Dendritic cell treated with granulocyte-macrophage colony-stimulating factor and Interleukin-4, amounts not matched to agents 40 ng/mL and 50 ng/mL, for 4 days (primary cell): ENCODE measurements around the gene LATS2.

ENCODE experiments used
- H3K27ac Mint-ChIP-seq: one replicate; pipeline ENCODE4 v1.8.0; 2022; ENCODE audit warnings: mild to moderate bottlenecking, mixed read lengths
- H3K27me3 Mint-ChIP-seq: one replicate; pipeline ENCODE4 v1.8.0; 2022; ENCODE audit warnings: mild to moderate bottlenecking, mixed read lengths
- H3K36me3 Mint-ChIP-seq: one replicate; pipeline ENCODE4 v1.8.0; 2022; ENCODE audit warnings: low read depth, mixed read lengths
- H3K4me1 Mint-ChIP-seq: one replicate; pipeline ENCODE4 v1.8.0; 2022; ENCODE audit warnings: low read depth, mixed read lengths
- H3K4me3 Mint-ChIP-seq: one replicate; pipeline ENCODE4 v1.8.0; 2022; ENCODE audit warnings: mild to moderate bottlenecking, moderate library complexity, mixed read lengths
- H3K9me3 Mint-ChIP-seq: one replicate; pipeline ENCODE4 v1.8.0; 2022; ENCODE audit warnings: mixed read lengths
- intact Hi-C: fragments of 100-400 bp; cut with micrococcal nuclease; formaldehyde crosslinking; loops from one replicate; pipeline ENCODE4 v1.15.0; 2022

The LATS2 gene

DNA sequence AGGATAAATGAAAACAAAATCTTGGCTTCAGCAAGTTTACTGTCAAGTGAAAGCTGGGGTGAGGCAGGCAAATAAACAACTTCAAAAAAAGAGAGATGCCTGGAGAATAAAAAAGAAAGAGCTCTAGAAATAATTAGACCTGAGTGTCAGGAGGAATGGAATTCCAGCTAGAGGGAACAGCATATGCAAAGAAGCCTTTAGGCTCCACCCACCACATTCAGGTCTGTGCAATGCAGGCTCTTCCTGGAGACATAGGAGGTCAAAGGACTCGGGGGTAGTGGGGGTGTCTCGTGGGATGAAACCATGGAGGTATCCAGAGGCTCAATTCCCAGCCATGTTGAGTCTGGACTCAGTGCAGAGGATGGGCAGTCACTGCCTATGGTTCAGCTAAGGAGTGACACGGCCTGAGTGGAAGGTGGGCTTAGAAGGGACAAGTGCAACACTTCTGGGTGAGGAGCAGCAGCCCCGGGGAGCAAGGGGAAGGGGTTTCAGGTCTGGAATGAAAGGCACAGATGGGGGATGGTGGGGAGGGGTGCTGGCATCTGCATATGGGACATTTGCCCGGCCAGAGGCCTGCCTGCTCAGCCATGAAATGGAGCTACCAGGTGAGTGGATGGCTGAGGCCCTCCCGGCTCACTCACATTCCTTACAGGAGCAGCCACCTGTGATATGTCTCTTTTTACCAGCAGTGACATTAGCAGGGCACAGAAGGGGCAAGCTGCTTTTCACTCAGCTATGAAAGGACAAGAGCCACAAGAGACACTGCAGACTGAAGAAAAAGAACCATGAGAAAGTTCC is 12.3 kb downstream of the LATS2 start:
- peaks cover 81% of the 10 kb centered on the region for H3K4me1 Mint-ChIP-seq
- peaks cover 57% of the 10 kb centered on the region for H3K36me3 Mint-ChIP-seq
- peak overlapping the region; percentile 40 for H3K27ac Mint-ChIP-seq
- no peaks in the 10 kb centered on the region for H3K27me3 Mint-ChIP-seq
- no peaks in the 10 kb centered on the region for H3K9me3 Mint-ChIP-seq
- H3K4me3 Mint-ChIP-seq, result no peak overlapping the region
- intact Hi-C loops, result no loop called here

DNA sequence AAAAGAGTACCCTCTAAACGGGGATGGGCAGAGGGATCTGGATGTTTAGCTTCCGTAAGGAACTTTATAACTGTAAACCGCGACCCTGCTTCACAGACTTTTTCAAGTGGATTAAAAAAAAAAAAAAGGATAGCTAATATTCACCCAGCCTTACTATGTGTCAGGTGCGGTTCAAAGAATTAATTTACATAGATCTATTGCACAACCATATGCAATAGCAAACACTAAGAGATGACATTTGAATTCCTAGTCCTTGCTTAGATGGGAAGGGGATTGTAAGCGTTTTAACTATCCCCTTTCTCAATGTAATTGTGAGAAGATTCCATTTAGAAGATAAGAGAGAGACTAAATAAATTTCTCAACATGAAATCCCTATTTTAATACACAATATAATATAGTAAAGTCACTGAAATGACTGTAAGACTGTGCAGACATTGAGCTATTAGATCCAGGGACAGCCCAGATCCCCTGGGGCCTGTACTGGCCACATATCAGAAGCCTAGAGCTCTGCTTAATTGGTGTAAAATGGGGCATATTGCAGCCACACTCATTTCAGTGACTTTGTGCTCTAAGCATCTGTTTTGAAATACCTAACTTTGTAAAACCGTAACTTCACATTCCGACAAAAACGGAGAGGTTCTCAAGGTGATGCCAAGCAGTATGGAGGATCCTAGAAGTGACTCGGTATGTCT is 13.6 kb downstream of the LATS2 start:
- no peak overlapping the region for H3K4me3 Mint-ChIP-seq
- H3K27ac Mint-ChIP-seq, result no peak overlapping the region
- no peaks in the 10 kb centered on the region for H3K27me3 Mint-ChIP-seq
- no peaks in the 10 kb centered on the region for H3K9me3 Mint-ChIP-seq
- H3K36me3 Mint-ChIP-seq, result peaks cover 58% of the 10 kb centered on the region
- intact Hi-C loops, result no loop called here
- H3K4me1 Mint-ChIP-seq, result peaks cover 79% of the 10 kb centered on the region

DNA sequence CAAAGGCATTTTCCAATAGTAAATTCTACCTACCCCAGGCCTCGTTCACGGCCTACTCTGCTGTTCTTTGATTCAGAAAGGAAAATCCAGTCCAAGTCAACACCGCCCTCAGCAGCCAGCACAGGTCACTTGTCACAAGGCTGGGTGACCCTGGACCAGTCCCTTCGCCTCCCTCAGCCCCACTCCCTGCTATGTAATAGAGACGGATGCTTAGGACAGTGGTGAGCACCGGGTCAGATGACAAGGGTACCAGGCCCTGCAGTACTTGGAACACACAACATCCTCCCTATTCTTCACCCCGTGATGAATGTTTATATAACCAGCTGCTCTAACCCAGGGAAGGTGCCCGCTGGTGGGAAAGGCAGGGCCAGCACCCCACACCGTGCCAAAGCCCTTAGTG is 14.3 kb downstream of the LATS2 start:
- H3K27ac Mint-ChIP-seq, result no peak overlapping the region
- H3K4me1 Mint-ChIP-seq, result peaks cover 79% of the 10 kb centered on the region
- no peak overlapping the region for H3K4me3 Mint-ChIP-seq
- H3K9me3 Mint-ChIP-seq, result no peaks in the 10 kb centered on the region
- intact Hi-C loops, result no loop called here
- H3K36me3 Mint-ChIP-seq, result peaks cover 64% of the 10 kb centered on the region
- H3K27me3 Mint-ChIP-seq, result no peaks in the 10 kb centered on the region

DNA sequence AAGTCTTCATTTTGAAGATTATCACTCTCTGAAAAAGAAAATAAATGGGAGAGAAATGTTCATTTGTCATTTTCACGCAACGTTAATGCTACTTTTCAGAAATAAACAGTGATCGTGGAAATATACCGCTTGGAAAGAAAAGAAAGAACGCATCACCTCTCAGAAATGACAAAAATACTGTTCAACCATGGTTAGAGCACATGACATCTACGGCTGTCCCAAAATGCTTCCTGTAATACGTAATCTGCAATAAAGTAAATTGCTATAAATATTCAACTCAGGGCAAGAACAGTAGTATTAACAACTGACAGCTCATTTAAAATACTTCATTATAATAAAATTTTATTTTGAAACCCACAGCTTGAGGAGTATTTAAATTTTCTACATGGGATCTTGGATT is 15.2 kb downstream of the LATS2 start:
- Mint-ChIP-seq H3K4me1 (peaks cover 80% of the 10 kb centered on the region), H3K27me3 (no peaks in the 10 kb centered on the region), H3K27ac (peak overlapping the region; percentile 31), H3K36me3 (peaks cover 64% of the 10 kb centered on the region), H3K9me3 (no peaks in the 10 kb centered on the region), H3K4me3 (no peak overlapping the region)
- intact Hi-C loops, result no loop called here

DNA sequence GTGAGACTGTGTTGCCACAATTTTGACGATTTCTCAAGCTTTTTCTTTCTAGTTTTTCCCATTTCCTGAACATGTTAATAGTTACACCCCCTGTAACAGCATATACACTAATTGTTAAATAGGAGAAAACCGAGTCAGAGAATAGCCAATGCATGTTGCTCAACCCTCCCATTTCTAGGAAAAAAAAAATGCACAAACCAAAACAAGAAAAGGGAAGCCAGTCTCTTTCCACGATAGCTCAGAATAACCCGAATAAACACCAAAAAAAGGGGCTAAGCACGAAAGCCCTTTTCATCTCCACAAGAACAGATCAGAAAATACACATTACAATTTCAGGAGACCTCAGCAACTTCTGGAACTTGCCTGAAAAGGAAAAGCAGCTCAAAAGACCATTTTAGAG is 16.3 kb downstream of the LATS2 start:
- Mint-ChIP-seq H3K36me3 (peaks cover 59% of the 10 kb centered on the region), H3K27me3 (no peaks in the 10 kb centered on the region), H3K27ac (peak overlapping the region; percentile 84), H3K4me1 (peaks cover 80% of the 10 kb centered on the region), H3K9me3 (no peaks in the 10 kb centered on the region), H3K4me3 (peak overlapping the region; percentile 75)
- intact Hi-C loops, result no loop called here

DNA sequence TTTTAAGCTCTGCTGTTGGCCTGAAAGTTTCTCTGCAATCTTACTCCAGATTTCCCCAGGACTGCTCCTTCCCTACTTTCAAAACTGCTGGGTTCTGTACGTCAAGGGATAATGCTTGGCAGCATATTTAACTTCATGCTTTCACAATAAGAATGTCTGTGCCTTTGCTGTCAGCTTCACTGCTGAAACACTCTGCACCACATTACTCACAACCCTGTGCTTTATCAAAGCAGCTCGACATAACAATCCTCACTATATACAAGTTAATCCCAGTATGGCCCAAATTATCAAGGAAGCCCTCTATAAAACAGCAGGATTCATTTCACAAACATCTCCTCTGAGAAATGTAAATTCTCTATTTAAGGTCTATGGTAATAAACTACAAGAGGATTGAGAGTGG is 17.5 kb downstream of the LATS2 start:
- Mint-ChIP-seq H3K4me3 (no peak overlapping the region), H3K9me3 (no peaks in the 10 kb centered on the region), H3K36me3 (peaks cover 58% of the 10 kb centered on the region), H3K4me1 (peaks cover 79% of the 10 kb centered on the region), H3K27ac (no peak overlapping the region), H3K27me3 (no peaks in the 10 kb centered on the region)
- intact Hi-C loops, result no loop called here

DNA sequence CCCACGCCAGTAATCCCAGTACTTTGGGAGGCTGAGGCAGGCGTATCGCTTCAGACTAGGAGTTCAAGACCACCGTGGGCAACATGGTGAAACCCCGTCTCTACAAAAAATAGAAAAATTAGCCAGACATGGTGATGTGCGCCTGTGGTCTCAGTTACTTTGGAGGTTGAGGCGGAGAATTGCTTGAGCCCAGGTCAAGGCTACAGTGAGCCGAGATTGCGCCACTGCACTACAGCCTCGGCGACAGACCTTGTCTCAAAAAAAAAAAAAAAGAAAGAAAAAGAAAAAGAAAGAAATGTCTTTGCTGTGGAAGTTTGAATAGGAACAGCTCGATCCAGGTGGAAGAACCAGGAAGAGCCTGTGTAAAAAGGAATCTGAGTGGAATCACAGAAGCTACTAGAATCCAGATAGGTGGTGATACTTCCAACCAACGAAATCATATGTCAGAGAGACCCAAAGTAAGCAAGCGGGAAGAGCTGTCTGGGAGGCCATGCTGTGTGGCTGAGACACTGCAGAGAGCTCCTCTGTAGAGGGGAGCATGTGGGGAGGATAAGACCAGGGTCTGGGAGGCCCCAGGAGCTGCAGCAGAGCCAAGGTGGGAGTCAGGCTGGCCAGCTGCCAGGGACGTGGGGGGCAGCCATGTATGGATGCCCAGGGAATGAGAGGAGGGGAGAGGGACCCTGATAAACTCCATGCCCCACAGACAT is 21.1 kb downstream of the LATS2 start:
- peak overlapping the region; percentile 50 for H3K27ac Mint-ChIP-seq
- H3K4me3 Mint-ChIP-seq, result no peak overlapping the region

DNA sequence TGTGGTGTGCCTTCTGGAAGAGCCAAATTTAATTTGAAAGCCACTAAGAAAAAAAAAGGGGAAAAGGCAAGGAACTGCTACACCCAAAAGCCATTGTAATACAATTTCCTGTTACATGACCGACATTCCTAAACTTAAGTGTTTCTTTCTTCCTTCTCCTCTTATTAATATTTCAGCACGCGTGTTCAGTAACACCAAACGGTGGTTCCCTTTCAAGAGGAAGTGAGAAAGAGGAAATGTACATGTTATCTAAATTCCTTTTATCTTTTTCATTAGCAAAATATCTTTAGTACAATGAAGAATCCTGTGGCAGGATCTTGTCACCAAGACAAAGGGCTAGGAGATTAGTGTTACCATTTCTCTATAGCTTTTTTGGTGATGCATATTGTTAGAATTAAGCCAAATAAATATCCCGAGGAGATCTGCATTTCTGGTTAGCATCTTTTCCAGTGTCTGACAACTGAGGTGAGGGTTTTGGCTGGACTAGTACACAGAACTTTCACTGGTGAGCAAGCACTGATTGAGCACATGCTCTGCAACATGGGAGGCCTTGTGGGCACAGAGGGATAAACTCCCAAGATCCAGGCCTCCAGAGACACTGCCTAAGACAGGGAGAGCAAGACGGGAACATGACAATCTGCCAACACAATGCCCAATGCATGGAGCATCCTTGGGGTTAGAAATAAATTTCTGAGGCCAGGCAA is 22.1 kb downstream of the LATS2 start:
- no peaks in the 10 kb centered on the region for H3K27me3 Mint-ChIP-seq
- intact Hi-C loops, result no loop called here
- H3K9me3 Mint-ChIP-seq, result no peaks in the 10 kb centered on the region
- H3K4me1 Mint-ChIP-seq, result peaks cover 72% of the 10 kb centered on the region
- peak overlapping the region; percentile 60 for H3K27ac Mint-ChIP-seq
- no peak overlapping the region for H3K4me3 Mint-ChIP-seq
- peaks cover 46% of the 10 kb centered on the region for H3K36me3 Mint-ChIP-seq

More for the DNA sequence above, 21.1 kb downstream of the LATS2 start:
- intact Hi-C loops, result no loop called here
- Mint-ChIP-seq H3K4me1 (peaks cover 72% of the 10 kb centered on the region), H3K9me3 (no peaks in the 10 kb centered on the region), H3K36me3 (peaks cover 56% of the 10 kb centered on the region), H3K27me3 (no peaks in the 10 kb centered on the region)

DNA sequence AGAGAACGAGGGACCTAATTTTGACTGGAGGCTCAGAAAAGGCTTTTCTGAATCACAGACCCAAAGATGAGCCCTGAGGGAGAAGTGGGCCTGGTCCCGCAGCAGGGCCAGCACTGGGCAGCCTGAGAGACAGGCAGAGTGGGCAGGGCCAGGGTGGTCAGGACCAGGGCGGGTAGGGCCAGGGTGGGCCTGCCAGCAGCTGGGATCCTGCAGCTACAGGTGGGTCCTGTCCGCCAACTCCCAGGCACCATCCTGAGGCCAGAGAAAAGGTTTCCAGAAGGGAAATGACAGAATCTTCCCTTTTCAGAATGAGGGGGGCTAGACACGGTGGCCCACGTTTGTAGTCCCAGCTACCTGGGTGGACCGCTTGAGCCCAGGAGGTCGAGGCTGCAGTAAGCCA is 23.7 kb downstream of the LATS2 start:
- intact Hi-C loops, result no loop called here
- H3K27ac Mint-ChIP-seq, result no peak overlapping the region

DNA sequence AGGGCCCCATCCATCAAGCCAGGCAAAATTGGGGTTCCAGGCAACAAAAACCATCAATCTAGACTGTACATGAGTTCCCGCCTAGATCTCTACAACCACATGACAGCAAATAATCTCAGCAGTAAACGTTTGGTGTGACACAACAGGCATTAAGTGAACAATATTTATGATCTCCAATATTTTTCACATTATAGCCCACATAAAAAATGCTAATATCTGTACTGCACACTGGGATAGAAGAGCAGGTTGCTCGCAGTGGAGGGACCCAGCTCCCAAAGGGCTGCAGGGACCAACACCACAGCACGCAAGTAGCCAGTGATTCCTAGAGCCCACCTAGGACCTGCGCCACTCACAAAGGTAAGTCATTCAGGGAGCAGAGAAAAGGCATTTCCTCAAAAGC is 25.9 kb downstream of the LATS2 start:
- Mint-ChIP-seq H3K4me1 (peaks cover 78% of the 10 kb centered on the region), H3K36me3 (peaks cover 28% of the 10 kb centered on the region), H3K27ac (no peak overlapping the region), H3K4me3 (no peak overlapping the region), H3K9me3 (no peaks in the 10 kb centered on the region), H3K27me3 (no peaks in the 10 kb centered on the region)
- intact Hi-C loops, result no loop called here

More for the DNA sequence above, 23.7 kb downstream of the LATS2 start:
- Mint-ChIP-seq H3K4me3 (no peak overlapping the region), H3K9me3 (no peaks in the 10 kb centered on the region), H3K27me3 (no peaks in the 10 kb centered on the region), H3K36me3 (peaks cover 32% of the 10 kb centered on the region), H3K4me1 (peaks cover 77% of the 10 kb centered on the region)

DNA sequence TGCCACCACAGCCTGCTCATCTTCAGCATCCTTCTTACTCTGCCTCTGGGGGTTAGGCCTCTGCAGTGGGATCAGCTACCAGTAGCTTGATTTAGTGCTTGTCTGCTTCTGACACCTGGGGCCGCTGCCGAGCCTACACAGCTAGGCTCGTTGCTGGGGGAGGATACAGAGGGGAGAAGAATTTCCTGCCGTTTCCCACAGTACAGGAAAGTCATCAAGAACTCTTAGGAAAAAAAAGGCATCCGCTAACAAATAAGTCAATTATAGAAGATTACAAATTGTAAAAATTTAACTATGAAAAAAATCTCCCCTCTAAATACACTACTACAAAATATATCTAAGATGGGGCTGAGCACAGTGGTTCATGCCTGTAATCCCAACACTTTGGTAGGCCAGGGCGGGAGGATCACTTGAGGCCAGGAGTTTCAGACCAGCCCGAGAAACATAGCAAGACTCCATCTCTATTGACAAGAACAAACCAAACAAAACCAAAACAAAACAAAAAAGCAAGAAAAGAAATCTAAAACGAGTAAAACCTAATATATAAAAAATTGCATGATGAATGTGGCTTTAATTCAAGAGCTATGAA is 26.7 kb downstream of the LATS2 start:
- Mint-ChIP-seq H3K27me3 (no peaks in the 10 kb centered on the region), H3K4me3 (no peak overlapping the region), H3K36me3 (peaks cover 23% of the 10 kb centered on the region), H3K9me3 (no peaks in the 10 kb centered on the region), H3K27ac (no peak overlapping the region), H3K4me1 (peaks cover 72% of the 10 kb centered on the region)
- intact Hi-C loops, result no loop called here

DNA sequence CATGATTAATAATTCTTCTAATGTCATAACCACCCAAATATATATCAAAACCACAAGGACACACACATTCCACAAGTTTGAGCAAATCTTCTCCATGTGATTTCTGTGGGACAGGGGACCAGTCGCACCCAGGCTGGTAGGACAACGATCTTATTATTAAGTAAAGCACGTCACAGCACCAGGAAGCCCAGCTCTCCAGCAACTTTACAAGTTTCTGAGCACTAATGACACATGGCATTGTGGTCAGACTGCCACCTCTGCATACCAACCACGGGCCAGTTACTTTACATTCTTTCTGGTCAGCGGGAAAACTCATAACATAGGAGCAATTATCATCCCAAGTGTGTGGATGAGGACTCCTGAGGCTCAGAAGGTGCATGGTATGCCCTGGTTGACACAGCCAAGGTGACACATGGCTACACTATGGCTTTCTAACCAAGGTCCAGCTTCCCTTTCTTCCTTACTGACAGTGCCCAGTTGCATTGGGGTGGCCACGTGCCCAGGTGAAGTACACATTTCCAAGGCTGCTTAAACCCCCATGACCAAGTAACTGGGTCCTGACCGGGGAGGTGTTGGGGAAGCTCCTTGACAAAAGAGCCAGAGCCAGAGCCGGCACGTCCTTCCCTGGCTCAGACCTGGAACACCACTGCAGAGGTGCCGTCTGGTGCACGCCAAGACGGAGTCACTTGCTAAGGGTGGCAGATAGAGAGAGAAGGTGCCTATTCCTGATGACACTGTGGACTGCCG is 27.4 kb downstream of the LATS2 start:
- Mint-ChIP-seq H3K4me3 (no peak overlapping the region), H3K36me3 (peaks cover 17% of the 10 kb centered on the region), H3K9me3 (no peaks in the 10 kb centered on the region), H3K4me1 (peaks cover 65% of the 10 kb centered on the region), H3K27ac (no peak overlapping the region), H3K27me3 (no peaks in the 10 kb centered on the region)
- intact Hi-C loops, result no loop called here
